ENCODE data around the gene ZC3H12C.
A peak's percentile ranks its signal among the peaks of the same experiment; 100 is the strongest.
"Not testable (repeated sequence)": the region's sequence is repeated elsewhere in the genome, so short reads cannot be mapped to it uniquely, and the experiment has no call there.

The ZC3H12C gene

GRCh38 chr11:110092515-110093406 lies at the start of gene ZC3H12C:
ZC3H12C (plus strand) TSS chr11:110093392; CDS start chr11:110093412, 20 bp downstream.
- DNase-seq = peak; percentile 90 to 94

- DNase-seq = no peak
Observed at GRCh38 chr11:110044226-110044968, 48.8 kb upstream of the ZC3H12C start.

GRCh38 chr11:110046775-110047380 lies 46.3 kb upstream of the ZC3H12C start:
- no peak for DNase-seq

GRCh38 chr11:110049501-110050200 lies 43.5 kb upstream of the ZC3H12C start:
- no peak for DNase-seq

GRCh38 chr11:110050201-110050506 lies 43.0 kb upstream of the ZC3H12C start:
- no peak for DNase-seq

- DNase-seq = no peak
Observed at GRCh38 chr11:110053848-110054414, 39.3 kb upstream of the ZC3H12C start.

- no peak for DNase-seq
Observed at GRCh38 chr11:110056956-110057355, 36.2 kb upstream of the ZC3H12C start.

GRCh38 chr11:110059706-110060463 lies 33.3 kb upstream of the ZC3H12C start:
- DNase-seq = no peak

- no peak for DNase-seq
Observed at GRCh38 chr11:110061296-110061695, 31.9 kb upstream of the ZC3H12C start.

- DNase-seq = no peak
Observed at GRCh38 chr11:110062247-110062646, 30.9 kb upstream of the ZC3H12C start.

GRCh38 chr11:110065189-110065588 lies 28.0 kb upstream of the ZC3H12C start:
- DNase-seq = no peak

GRCh38 chr11:110068001-110068400 lies 25.2 kb upstream of the ZC3H12C start:
- not testable (repeated sequence) for DNase-seq

- peak; percentile 12 to 62 for DNase-seq
Observed at GRCh38 chr11:110069158-110069737, 23.9 kb upstream of the ZC3H12C start.

GRCh38 chr11:110070176-110070575 lies 23.0 kb upstream of the ZC3H12C start:
- no peak for DNase-seq

GRCh38 chr11:110071197-110071596 lies 22.0 kb upstream of the ZC3H12C start:
- DNase-seq = no peak

- no peak for DNase-seq
Observed at GRCh38 chr11:110072930-110073329, 20.3 kb upstream of the ZC3H12C start.

- no peak for DNase-seq
Observed at GRCh38 chr11:110074499-110074898, 18.7 kb upstream of the ZC3H12C start.

GRCh38 chr11:110075105-110075846 lies 17.9 kb upstream of the ZC3H12C start:
- peak; percentile 9 to 21 for DNase-seq

GRCh38 chr11:110075847-110076208 lies 17.4 kb upstream of the ZC3H12C start:
- DNase-seq = no peak

- no peak for DNase-seq
Observed at GRCh38 chr11:110076371-110076965, 16.7 kb upstream of the ZC3H12C start.
